Measurements from ENCODE around the gene GUK1. TPM values are rescaled to one million over a fixed set of nuclear protein-coding genes. Genes with fewer than 3 reads are reported as not detected.

Gene GUK1
- total RNA-seq, 3 donors from 2014 or later (not counting 1 experiment from before 2014, with no cell fraction given): 292 to 313 (median 308) TPM

DNA sequence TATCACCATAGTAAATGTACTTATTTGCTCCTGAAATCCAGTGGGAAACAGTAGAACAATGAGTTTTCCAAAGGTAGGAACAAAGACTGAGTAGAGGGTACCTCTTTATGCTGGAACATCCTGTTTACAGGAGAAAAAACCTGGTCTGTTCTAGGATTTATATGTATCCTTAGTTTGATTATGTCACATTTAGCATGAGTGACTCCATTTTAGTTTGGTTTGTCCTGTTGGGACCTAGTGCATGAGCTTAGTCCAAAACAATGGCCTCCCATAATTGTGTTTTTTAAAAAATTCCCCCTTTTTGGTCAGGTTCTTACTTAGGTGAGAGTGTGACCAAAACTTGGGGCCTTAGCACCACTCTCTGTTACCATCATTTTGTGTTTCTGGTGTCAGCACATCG is 27.5 kb upstream of the GUK1 start:
- DNase-seq (no peak), ATAC-seq (no peak)
- H3K27ac ChIP-seq (ENCODE audit: low read length): no peak overlapping the region
- H3K36me3 ChIP-seq (ENCODE audit: control insufficient read depth, insufficient read depth, low read length): peaks cover 1% of the 10 kb centered on the region
- no peaks in the 10 kb centered on the region for H3K27me3 ChIP-seq (ENCODE audit: control insufficient read depth, insufficient read depth, low read length)
- TF ChIP-seq, protein P1, sequence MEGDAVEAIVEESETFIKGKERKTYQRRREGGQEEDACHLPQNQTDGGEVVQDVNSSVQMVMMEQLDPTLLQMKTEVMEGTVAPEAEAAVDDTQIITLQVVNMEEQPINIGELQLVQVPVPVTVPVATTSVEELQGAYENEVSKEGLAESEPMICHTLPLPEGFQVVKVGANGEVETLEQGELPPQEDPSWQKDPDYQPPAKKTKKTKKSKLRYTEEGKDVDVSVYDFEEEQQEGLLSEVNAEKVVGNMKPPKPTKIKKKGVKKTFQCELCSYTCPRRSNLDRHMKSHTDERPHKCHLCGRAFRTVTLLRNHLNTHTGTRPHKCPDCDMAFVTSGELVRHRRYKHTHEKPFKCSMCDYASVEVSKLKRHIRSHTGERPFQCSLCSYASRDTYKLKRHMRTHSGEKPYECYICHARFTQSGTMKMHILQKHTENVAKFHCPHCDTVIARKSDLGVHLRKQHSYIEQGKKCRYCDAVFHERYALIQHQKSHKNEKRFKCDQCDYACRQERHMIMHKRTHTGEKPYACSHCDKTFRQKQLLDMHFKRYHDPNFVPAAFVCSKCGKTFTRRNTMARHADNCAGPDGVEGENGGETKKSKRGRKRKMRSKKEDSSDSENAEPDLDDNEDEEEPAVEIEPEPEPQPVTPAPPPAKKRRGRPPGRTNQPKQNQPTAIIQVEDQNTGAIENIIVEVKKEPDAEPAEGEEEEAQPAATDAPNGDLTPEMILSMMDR (IDR thresholded peaks at IDR 0.05): no peak
- no peak overlapping the region for H3K4me3 ChIP-seq (ENCODE audit: low read length)
- H3K4me3 Mint-ChIP-seq: no peak overlapping the region
- no peaks in the 10 kb centered on the region for H3K27me3 Mint-ChIP-seq (ENCODE audit: low read depth in 2 of 2)
- H3K4me1 ChIP-seq (ENCODE audit: control insufficient read depth, insufficient read depth, low read length): peaks cover 22% of the 10 kb centered on the region
- H3K27ac Mint-ChIP-seq: no peak overlapping the region
- no peaks in the 10 kb centered on the region for H3K36me3 Mint-ChIP-seq
- no peaks in the 10 kb centered on the region for H3K9me3 Mint-ChIP-seq
- intact Hi-C loops (cut with micrococcal nuclease): no loop called here
- WGBS (ENCODE audit: insufficient coverage): no CpG with 5 or more reads among the region's 1 CpG
- H3K9me3 ChIP-seq (ENCODE audit: control insufficient read depth, insufficient read depth, low read length): no peaks in the 10 kb centered on the region
- H3K4me1 Mint-ChIP-seq: peaks cover 11 to 19% of the 10 kb centered on the region in 2 donors

DNA sequence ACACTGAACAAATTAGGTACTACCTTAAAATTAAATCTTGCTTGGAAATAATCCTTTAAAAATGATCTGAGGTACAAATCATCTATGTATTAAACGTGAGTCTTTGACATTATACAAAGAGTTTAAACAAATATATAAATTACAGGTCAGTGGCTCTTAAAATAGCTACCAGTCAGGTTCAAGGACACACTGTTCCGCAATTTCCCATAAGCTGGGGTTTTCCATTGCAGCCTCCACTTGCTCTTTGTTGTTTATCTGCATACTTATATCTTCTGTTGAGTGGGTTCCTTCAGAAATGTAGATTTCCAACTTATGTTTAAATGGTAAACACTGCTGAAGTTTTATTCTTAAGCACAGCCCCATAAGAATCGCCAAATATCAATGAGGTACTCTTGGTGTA is 25.3 kb upstream of the GUK1 start:
- H3K36me3 Mint-ChIP-seq: no peaks in the 10 kb centered on the region
- intact Hi-C loops (cut with micrococcal nuclease): no loop called here
- ATAC-seq: no peak
- no peaks in the 10 kb centered on the region for H3K27me3 ChIP-seq (ENCODE audit: control insufficient read depth, insufficient read depth, low read length)
- peaks cover 3 to 4% of the 10 kb centered on the region in 2 donors for H3K4me1 Mint-ChIP-seq
- H3K27ac Mint-ChIP-seq: no peak overlapping the region
- H3K27ac ChIP-seq (ENCODE audit: low read length): no peak overlapping the region
- WGBS (ENCODE audit: insufficient coverage): 94% methylated on average over 2 of the region's 3 CpGs
- TF ChIP-seq, protein P1 (IDR thresholded peaks at IDR 0.05): no peak
- H3K4me3 ChIP-seq (ENCODE audit: low read length): no peak overlapping the region
- H3K9me3 ChIP-seq (ENCODE audit: control insufficient read depth, insufficient read depth, low read length): no peaks in the 10 kb centered on the region
- H3K4me3 Mint-ChIP-seq: no peak overlapping the region
- DNase-seq: no peak
- no peaks in the 10 kb centered on the region for H3K9me3 Mint-ChIP-seq
- no peaks in the 10 kb centered on the region for H3K36me3 ChIP-seq (ENCODE audit: control insufficient read depth, insufficient read depth, low read length)
- peaks cover 0 to 2% of the 10 kb centered on the region in 2 donors for H3K27me3 Mint-ChIP-seq (ENCODE audit: low read depth in 2 of 2)
- peaks cover 5% of the 10 kb centered on the region for H3K4me1 ChIP-seq (ENCODE audit: control insufficient read depth, insufficient read depth, low read length)

GRCh38 chr1:228117335-228117734 is 22.7 kb upstream of the GUK1 start:
- Mint-ChIP-seq H3K27me3 (ENCODE audit: low read depth in 2 of 2) (peaks cover 2% of the 10 kb centered on the region in 2 donors), H3K36me3 (no peaks in the 10 kb centered on the region), H3K4me3 (no peak overlapping the region), H3K27ac (no peak overlapping the region), H3K4me1 (peaks cover 0 to 6% of the 10 kb centered on the region in 2 donors), H3K9me3 (no peaks in the 10 kb centered on the region)
- intact Hi-C loops (cut with micrococcal nuclease): no loop called here
- H3K9me3 ChIP-seq (ENCODE audit: control insufficient read depth, insufficient read depth, low read length): no peaks in the 10 kb centered on the region
- TF ChIP-seq, protein P1 (IDR thresholded peaks at IDR 0.05): no peak
- H3K27me3 ChIP-seq (ENCODE audit: control insufficient read depth, insufficient read depth, low read length): no peaks in the 10 kb centered on the region
- H3K4me3 ChIP-seq (ENCODE audit: low read length): no peak overlapping the region
- no peak overlapping the region for H3K27ac ChIP-seq (ENCODE audit: low read length)
- DNase-seq (no peak), ATAC-seq (no peak)
- 100% methylated on average over 2 of the region's 4 CpGs for WGBS (ENCODE audit: insufficient coverage)
- no peaks in the 10 kb centered on the region for H3K36me3 ChIP-seq (ENCODE audit: control insufficient read depth, insufficient read depth, low read length)
- no peaks in the 10 kb centered on the region for H3K4me1 ChIP-seq (ENCODE audit: control insufficient read depth, insufficient read depth, low read length)

- Mint-ChIP-seq H3K9me3 (no peaks in the 10 kb centered on the region), H3K4me3 (no peak overlapping the region), H3K27ac (no peak overlapping the region), H3K4me1 (peaks cover 0 to 6% of the 10 kb centered on the region in 2 donors), H3K36me3 (no peaks in the 10 kb centered on the region), H3K27me3 (ENCODE audit: low read depth in 2 of 2) (peaks cover 6 to 7% of the 10 kb centered on the region in 2 donors)
- DNase-seq: no peak
- TF ChIP-seq, protein P1 (IDR thresholded peaks at IDR 0.05): no peak
- Histone ChIP-seq H3K4me3 (ENCODE audit: low read length) (no peak overlapping the region), H3K36me3 (ENCODE audit: control insufficient read depth, insufficient read depth, low read length) (no peaks in the 10 kb centered on the region), H3K9me3 (ENCODE audit: control insufficient read depth, insufficient read depth, low read length) (no peaks in the 10 kb centered on the region), H3K27me3 (ENCODE audit: control insufficient read depth, insufficient read depth, low read length) (no peaks in the 10 kb centered on the region), H3K4me1 (ENCODE audit: control insufficient read depth, insufficient read depth, low read length) (no peaks in the 10 kb centered on the region), H3K27ac (ENCODE audit: low read length) (no peak overlapping the region)
- WGBS (ENCODE audit: insufficient coverage): 90% methylated on average over 1 of the region's 2 CpGs
- intact Hi-C loops (cut with micrococcal nuclease): no loop called here
- no peak for ATAC-seq
Observed at GRCh38 chr1:228118040-228118439, 22.0 kb upstream of the GUK1 start.

Measured in natural killer cell (primary cell).